Panc1 (cell line): ENCODE measurements around the gene DGKD. TPM values are rescaled to one million over a fixed set of nuclear protein-coding genes. Genes with fewer than 3 reads are reported as not detected.

Experiments
- ATAC-seq: fragments of 200-7000 bp; cut with Tn5 transposase; 2 replicates; pipeline ENCODE4 v1.9.1; 2020; ENCODE audit warnings: mild to moderate bottlenecking, moderate library complexity
- BruUV-seq: library from RNA; stranded (reverse); fragments of 400-500 nt; replicated peaks from 2 replicates; lab custom pipeline; 2021; lab: Mats Ljungman, UMichigan
- CTCF ChIA-PET: fragments of 300-600 bp; sonication (Branson Sonifier 250); formaldehyde crosslinking; loops from one replicate; lab custom pipeline; 2022; ENCODE audit warnings: antibody characterized with exemption; lab: Charles Lee
- POLR2A ChIA-PET: fragments of 300-600 bp; sonication (Branson Sonifier 250); formaldehyde crosslinking; loops from one replicate; lab custom pipeline; 2022; ENCODE audit warnings: antibody characterized with exemption; lab: Charles Lee
- DNase-seq: peaks from one replicate; pipeline ENCODE4 v3.0.0-alpha.2; 2010; ENCODE audit warnings: low read depth, low spot score
- H3K27ac ChIP-seq: 2 replicates; pipeline ENCODE4 v1.5.1; 2011; ENCODE audit warnings: mild to moderate bottlenecking, low read length, inconsistent platforms
- H3K27me3 ChIP-seq: fragments of 200-500 bp; sonication (Bioruptor generic); 2 replicates; pipeline ENCODE4 v1.6.0; 2014; ENCODE audit warnings: low read length, inconsistent platforms; ENCODE audit not compliant: control insufficient read depth, insufficient read depth
- H3K36me3 ChIP-seq: fragments of 200-500 bp; sonication (Bioruptor generic); 2 replicates; pipeline ENCODE4 v1.5.1; 2014; ENCODE audit warnings: inconsistent platforms, mild to moderate bottlenecking, low read length, moderate library complexity; ENCODE audit not compliant: control insufficient read depth, insufficient read depth
- H3K4me1 ChIP-seq: 2 replicates; pipeline ENCODE4 v1.5.1; 2011; ENCODE audit warnings: inconsistent platforms, mild to moderate bottlenecking, low read length, moderate library complexity; ENCODE audit not compliant: control insufficient read depth, insufficient read depth
- H3K4me3 ChIP-seq, 2 experiments: 2 replicates each; pipeline ENCODE4 v1.5.1; 2011 to 2012; ENCODE audit warnings: low read depth in 2 of 2, low read length in 2 of 2, mild to moderate bottlenecking in 2 of 2, inconsistent platforms in 1 of 2, moderate library complexity in 1 of 2
- H3K9me3 ChIP-seq: fragments of 200-500 bp; sonication (Bioruptor generic); 2 replicates; pipeline ENCODE4 v1.5.1; 2014; ENCODE audit warnings: low read depth, mild to moderate bottlenecking, inconsistent platforms, low read length, moderate library complexity; ENCODE audit not compliant: control insufficient read depth, insufficient read depth
- CTCF ChIP-seq: fragments of 450-650 bp; IDR thresholded peaks from 2 replicates; pipeline ENCODE4 v1.5.1; 2017; ENCODE audit warnings: mild to moderate bottlenecking
- POLR2AphosphoS5 ChIP-seq: IDR thresholded peaks from 2 replicates; pipeline ENCODE4 v1.6.1; 2012; ENCODE audit warnings: mild to moderate bottlenecking, low read depth, low read length, moderate library complexity
- REST ChIP-seq, 2 experiments: IDR thresholded peaks; 2 replicates each; pipeline ENCODE4 v1.6.1; 2011 to 2012; ENCODE audit warnings: low read depth in 2 of 2, control low read depth in 1 of 2, low read length in 1 of 2, mild to moderate bottlenecking in 1 of 2, moderate library complexity in 1 of 2; ENCODE audit not compliant: insufficient read depth in 1 of 2
- SIN3A ChIP-seq: IDR thresholded peaks from 2 replicates; pipeline ENCODE4 v1.6.1; 2012; ENCODE audit warnings: low read depth, mild to moderate bottlenecking, low read length, moderate library complexity, borderline replicate concordance; ENCODE audit not compliant: insufficient read depth
- TCF7L2 ChIP-seq: IDR thresholded peaks from 2 replicates; pipeline ENCODE4 v1.6.1; 2011; ENCODE audit warnings: mild to moderate bottlenecking, low read depth, low read length, inconsistent platforms
- in situ Hi-C: cut with HindIII; loops from 2 replicates; pipeline ENCODE4 v1.10.0; 2016; ENCODE audit warnings: low sequenced_read_pairs, low pct_unique_long_range_greater_than_20kb
- intact Hi-C: fragments of 100-400 bp; cut with micrococcal nuclease; formaldehyde crosslinking; loops from one replicate; pipeline ENCODE4 v1.10.0; 2022; ENCODE audit not compliant: unreplicated experiment
- total RNA-seq: library from RNA; stranded (reverse); gene quantifications from one replicate; pipeline ENCODE4 v1.2.1, GENCODE V29; 2021; ENCODE audit not compliant: unreplicated experiment

Gene DGKD
- total RNA-seq, 1 experiment from 2014 or later = 89.0 TPM

GRCh38 chr2:233406865-233407264, 52.6 kb downstream of the DGKD start:
- no peak overlapping the region for H3K4me3 ChIP-seq
- no TSS peak for BruUV-seq
- CTCF ChIA-PET = no interaction called here
- in situ Hi-C loops (no loop called here), intact Hi-C loops (no loop called here)
- H3K9me3 ChIP-seq = peaks cover 17% of the 10 kb centered on the region; the same call in 1 of the 2 replicates
- no peak for DNase-seq
- no peak for TF ChIP-seq REST (IDR thresholded peaks at IDR 0.05; ENCODE audit: insufficient read depth in 1 of 2, low read depth in 2 of 2, low read length in 1 of 2)
- TF ChIP-seq TCF7L2 = no peak
- no peak for TF ChIP-seq SIN3A
- no peak for TF ChIP-seq POLR2AphosphoS5
- TF ChIP-seq CTCF = no peak
- H3K27me3 ChIP-seq = no peaks in the 10 kb centered on the region
- no peak overlapping the region for H3K27ac ChIP-seq
- no peaks in the 10 kb centered on the region for H3K36me3 ChIP-seq
- POLR2A ChIA-PET = no interaction called here
- H3K4me1 ChIP-seq = no peaks in the 10 kb centered on the region
- no peak for ATAC-seq

GRCh38 chr2:233407771-233408181, 53.5 kb downstream of the DGKD start:
- no peak for DNase-seq
- no peak overlapping the region for H3K27ac ChIP-seq
- POLR2A ChIA-PET = no interaction called here

More at GRCh38 chr2:233407771-233408181, 53.5 kb downstream of the DGKD start:
- no peaks in the 10 kb centered on the region for H3K36me3 ChIP-seq
- TF ChIP-seq SIN3A (no peak), CTCF (no peak), POLR2AphosphoS5 (no peak), REST (IDR thresholded peaks at IDR 0.05; ENCODE audit: insufficient read depth in 1 of 2, low read depth in 2 of 2, low read length in 1 of 2) (no peak), TCF7L2 (no peak)
- no peaks in the 10 kb centered on the region; the same call in 1 of the 2 replicates for H3K4me1 ChIP-seq
- no peak for ATAC-seq
- H3K9me3 ChIP-seq = peaks cover 24% of the 10 kb centered on the region; the same call in 1 of the 2 replicates
- no peak overlapping the region for H3K4me3 ChIP-seq
- intact Hi-C loops (no loop called here), in situ Hi-C loops (no loop called here)
- BruUV-seq = no TSS peak
- no peaks in the 10 kb centered on the region for H3K27me3 ChIP-seq
- CTCF ChIA-PET = interaction anchor here (1.2 kb wide), 1 partner anchor 35 kb away, joined by 3 read pairs; no protein-coding TSS in a partner anchor
